ENCODE results near the gene SH3TC1. TPM values are rescaled to one million over a fixed set of nuclear protein-coding genes. Genes with fewer than 3 reads are reported as not detected.

SH3TC1 gene
- total and polyA plus RNA-seq, 4 donors: 6.5 to 34.6 (median 25.8) TPM

- no peak overlapping the region for H3K9ac ChIP-seq (ENCODE audit: low read depth in 1 of 2, low read length in 2 of 2)
- DNase-seq (ENCODE audit: low spot score): no peak
These were observed 36.1 kb upstream of the SH3TC1 start for GRCh38 chr4:8163026-8163425.

More at GRCh38 chr4:8163026-8163425, 36.1 kb upstream of the SH3TC1 start:
- H3K36me3 ChIP-seq (ENCODE audit: control insufficient read depth in 4 of 4, insufficient read depth in 3 of 4, low read depth in 1 of 4, low read length in 3 of 4): no peaks in the 10 kb centered on the region
- WGBS: 86% methylated on average over 7 of the region's 7 CpGs
- TF ChIP-seq FOXA2 (IDR thresholded peaks at IDR 0.05): no peak
- TF ChIP-seq CTCF (IDR thresholded peaks at IDR 0.05; ENCODE audit: low read depth, low read length, missing input control): no peak
- TF ChIP-seq NR2F2 (IDR thresholded peaks at IDR 0.05): no peak
- no peak for TF ChIP-seq RAD21 (IDR thresholded peaks at IDR 0.05)
- no peak for TF ChIP-seq SP1 (IDR thresholded peaks at IDR 0.05)
- no peak for TF ChIP-seq ATF3 (IDR thresholded peaks at IDR 0.05)
- TF ChIP-seq REST (IDR thresholded peaks at IDR 0.05): no peak
- TF ChIP-seq YY1 (IDR thresholded peaks at IDR 0.05): no peak
- TF ChIP-seq EGR1 (IDR thresholded peaks at IDR 0.05; ENCODE audit: low read depth in 2 of 2): no peak
- TF ChIP-seq HNF4G (IDR thresholded peaks at IDR 0.05): no peak
- TF ChIP-seq TAF1 (conservative IDR thresholded peaks at IDR 0.05): no peak
- TF ChIP-seq JUND (IDR thresholded peaks at IDR 0.05): no peak
- no peak for TF ChIP-seq FOXA1 (IDR thresholded peaks at IDR 0.05)
- no peak for TF ChIP-seq RXRA (IDR thresholded peaks at IDR 0.05)
- no peak for TF ChIP-seq MAX (IDR thresholded peaks at IDR 0.05)
- no peak overlapping the region for H3K27ac ChIP-seq (ENCODE audit: low read depth in 1 of 2, low read length in 2 of 2)
- H3K27me3 ChIP-seq (ENCODE audit: control insufficient read depth in 4 of 4, insufficient read depth in 4 of 4, low read length in 3 of 4): no peaks in the 10 kb centered on the region
- peaks cover 6 to 20% (median 14%) of the 10 kb centered on the region in 4 donors for H3K4me1 ChIP-seq (ENCODE audit: control insufficient read depth in 4 of 4, insufficient read depth in 4 of 4, low read length in 3 of 4)
- H3K4me3 ChIP-seq (ENCODE audit: low read depth in 1 of 3, low read length in 3 of 3): no peak overlapping the region
- H3K9me3 ChIP-seq (ENCODE audit: control insufficient read depth in 4 of 4, low read length in 3 of 4): no peaks in the 10 kb centered on the region
